ENCODE results near the gene USP25. TPM values are rescaled to one million over a fixed set of nuclear protein-coding genes. Genes with fewer than 3 reads are reported as not detected.
A peak's percentile ranks its signal among the peaks of the same experiment; 100 is the strongest.

The USP25 gene
- total and polyA plus RNA-seq, 8 donors = 8.2 to 91.6 (median 25.5) TPM

- H3K27ac ChIP-seq = peak overlapping the region in 1 of 5 donors; percentile 19
- 63 to 77% (median 74%) methylated on average over 2 of the region's 2 CpGs for WGBS, 5 donors
- no peak for TF ChIP-seq EP300 (IDR thresholded peaks at IDR 0.05)
- TF ChIP-seq POLR2A (IDR thresholded peaks at IDR 0.05) = no peak
- TF ChIP-seq, protein P1, sequence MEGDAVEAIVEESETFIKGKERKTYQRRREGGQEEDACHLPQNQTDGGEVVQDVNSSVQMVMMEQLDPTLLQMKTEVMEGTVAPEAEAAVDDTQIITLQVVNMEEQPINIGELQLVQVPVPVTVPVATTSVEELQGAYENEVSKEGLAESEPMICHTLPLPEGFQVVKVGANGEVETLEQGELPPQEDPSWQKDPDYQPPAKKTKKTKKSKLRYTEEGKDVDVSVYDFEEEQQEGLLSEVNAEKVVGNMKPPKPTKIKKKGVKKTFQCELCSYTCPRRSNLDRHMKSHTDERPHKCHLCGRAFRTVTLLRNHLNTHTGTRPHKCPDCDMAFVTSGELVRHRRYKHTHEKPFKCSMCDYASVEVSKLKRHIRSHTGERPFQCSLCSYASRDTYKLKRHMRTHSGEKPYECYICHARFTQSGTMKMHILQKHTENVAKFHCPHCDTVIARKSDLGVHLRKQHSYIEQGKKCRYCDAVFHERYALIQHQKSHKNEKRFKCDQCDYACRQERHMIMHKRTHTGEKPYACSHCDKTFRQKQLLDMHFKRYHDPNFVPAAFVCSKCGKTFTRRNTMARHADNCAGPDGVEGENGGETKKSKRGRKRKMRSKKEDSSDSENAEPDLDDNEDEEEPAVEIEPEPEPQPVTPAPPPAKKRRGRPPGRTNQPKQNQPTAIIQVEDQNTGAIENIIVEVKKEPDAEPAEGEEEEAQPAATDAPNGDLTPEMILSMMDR (IDR thresholded peaks at IDR 0.05) = no peak
- no peak for TF ChIP-seq POLR2AphosphoS5 (IDR thresholded peaks at IDR 0.05)
- H3K9me3 ChIP-seq = no peaks in the 10 kb centered on the region
- H3K36me3 ChIP-seq = peaks cover 0 to 39% (median 25%) of the 10 kb centered on the region in 4 donors
- no peak overlapping the region for H3K4me3 ChIP-seq
- intact Hi-C loops (cut with DNase I; ENCODE audit: low total_unique reads) = no loop called here
- peaks cover 0 to 35% (median 8%) of the 10 kb centered on the region in 4 donors for H3K4me1 ChIP-seq
- no peak for DNase-seq
- no peaks in the 10 kb centered on the region for H3K27me3 ChIP-seq
Observed at GRCh38 chr21:15825700-15826099, 95.9 kb downstream of the USP25 start.

GRCh38 chr21:15826147-15826780 is 96.5 kb downstream of the USP25 start:
- Histone ChIP-seq H3K36me3 (peaks cover 2 to 39% (median 29%) of the 10 kb centered on the region in 4 donors), H3K27ac (peak overlapping the region in 1 of 5 donors; percentile 8), H3K27me3 (no peaks in the 10 kb centered on the region), H3K9me3 (no peaks in the 10 kb centered on the region), H3K4me1 (peaks cover 0 to 30% (median 6%) of the 10 kb centered on the region in 4 donors), H3K4me3 (no peak overlapping the region)
- TF ChIP-seq POLR2A (IDR thresholded peaks at IDR 0.05) (no peak), POLR2AphosphoS5 (IDR thresholded peaks at IDR 0.05) (peak in 1 of 3 donors; percentile 51), EP300 (IDR thresholded peaks at IDR 0.05) (no peak)
- TF ChIP-seq, protein P1 (IDR thresholded peaks at IDR 0.05) = peak in 4 of 7 experiments; percentile 45 to 58 (median 54)
- WGBS, 5 donors = 35 to 47% (median 38%) methylated on average over 5 of the region's 5 CpGs
- intact Hi-C loops (cut with DNase I; ENCODE audit: low total_unique reads) = no loop called here
- peak in 1 of 2 donors; percentile 78 for DNase-seq

- peaks cover 0 to 23% (median 4%) of the 10 kb centered on the region in 4 donors for H3K4me1 ChIP-seq
- TF ChIP-seq POLR2A (IDR thresholded peaks at IDR 0.05) (no peak), EP300 (IDR thresholded peaks at IDR 0.05) (no peak), POLR2AphosphoS5 (IDR thresholded peaks at IDR 0.05) (no peak)
- TF ChIP-seq, protein P1 (IDR thresholded peaks at IDR 0.05) = no peak
- no peaks in the 10 kb centered on the region for H3K27me3 ChIP-seq
- DNase-seq = no peak
- H3K36me3 ChIP-seq = peaks cover 7 to 46% (median 37%) of the 10 kb centered on the region in 4 donors
- WGBS, 5 donors = 81 to 90% (median 85%) methylated on average over 8 of the region's 8 CpGs
- no peak overlapping the region for H3K4me3 ChIP-seq
- intact Hi-C loops (cut with DNase I; ENCODE audit: low total_unique reads) = no loop called here
- peak overlapping the region in 1 of 5 donors; percentile 37 for H3K27ac ChIP-seq
- H3K9me3 ChIP-seq = no peaks in the 10 kb centered on the region
Observed at GRCh38 chr21:15826908-15827601, 97.3 kb downstream of the USP25 start.

- Histone ChIP-seq H3K27ac (no peak overlapping the region), H3K9me3 (no peaks in the 10 kb centered on the region), H3K4me3 (no peak overlapping the region), H3K4me1 (peaks cover 0 to 10% (median 0%) of the 10 kb centered on the region in 4 donors), H3K36me3 (peaks cover 7 to 77% (median 48%) of the 10 kb centered on the region in 4 donors), H3K27me3 (no peaks in the 10 kb centered on the region)
- WGBS, 5 donors = 76 to 84% (median 79%) methylated on average over 4 of the region's 4 CpGs
- no peak for DNase-seq
- intact Hi-C loops (cut with DNase I; ENCODE audit: low total_unique reads) = no loop called here
- TF ChIP-seq, protein P1 (IDR thresholded peaks at IDR 0.05) = no peak
- TF ChIP-seq POLR2AphosphoS5 (IDR thresholded peaks at IDR 0.05) (no peak), POLR2A (IDR thresholded peaks at IDR 0.05) (no peak), EP300 (IDR thresholded peaks at IDR 0.05) (no peak)
Observed at GRCh38 chr21:15831497-15831896, 101.7 kb downstream of the USP25 start.
